Vagina (tissue), 2 donors: ENCODE measurements around the gene NOTCH3. TPM values are rescaled to one million over a fixed set of nuclear protein-coding genes. Genes with fewer than 3 reads are reported as not detected.

Experiments
- DNase-seq, 2 donors: peaks; one replicate each; pipeline ENCODE4 v3.0.0-alpha.2; 2017; ENCODE audit errors: extremely low spot score in 2 of 2
- H3K27ac ChIP-seq: fragments of 200-600 bp; sonication (generic); one replicate; pipeline ENCODE4 v1.5.1; 2019
- H3K27me3 ChIP-seq: fragments of 200-600 bp; sonication (generic); one replicate; pipeline ENCODE4 v1.5.1; 2019
- H3K36me3 ChIP-seq, 2 donors: fragments of 200-600 bp; sonication (generic); one replicate each; pipeline ENCODE4 v1.5.1; 2017 to 2019
- H3K4me1 ChIP-seq: fragments of 200-600 bp; sonication (generic); one replicate; pipeline ENCODE4 v1.5.1; 2019
- H3K4me3 ChIP-seq, 2 donors: fragments of 200-600 bp; sonication (generic); 1 replicate in 1 of 2; 2 replicates in 1 of 2; pipeline ENCODE4 v1.5.1; 2016 to 2019
- H3K9me3 ChIP-seq: fragments of 200-600 bp; sonication (generic); one replicate; pipeline ENCODE4 v1.5.1; 2019
- POLR2A ChIP-seq, 2 donors: fragments of 450-650 bp; IDR thresholded peaks; one replicate each; pipeline ENCODE4 v1.6.1; 2017; ENCODE audit warnings: antibody characterized with exemption in 2 of 2, mild to moderate bottlenecking in 2 of 2, moderate library complexity in 2 of 2
- POLR2AphosphoS5 ChIP-seq, 2 donors: sonication (generic); formaldehyde crosslinking; IDR thresholded peaks; one replicate each; pipeline ENCODE4 v1.9.0; 2017; ENCODE audit warnings: antibody characterized with exemption in 2 of 2, mild to moderate bottlenecking in 2 of 2, low read depth in 1 of 2; ENCODE audit not compliant: insufficient read depth in 1 of 2
- intact Hi-C: fragments of 100-400 bp; cut with DNase I; formaldehyde crosslinking; loops from one replicate; pipeline ENCODE4 v1.15.1; 2023
- total RNA-seq: library from RNA; depleted of rRNA; stranded (reverse); fragments of >200 nt; gene quantifications from one replicate; pipeline ENCODE4 v1.2.3, GENCODE V29; 2016
- TF ChIP-seq, protein P1 (sequence below), 3 experiments: fragments of 450-650 bp in 2 of 3; fragments of 200-600 bp in 1 of 3; sonication (generic) in 1 of 3; IDR thresholded peaks; one replicate each; pipeline ENCODE4 v1.5.1; 2017 to 2019; ENCODE audit warnings: antibody characterized with exemption in 3 of 3, mild to moderate bottlenecking in 2 of 3, moderate library complexity in 2 of 3

Gene NOTCH3
- total RNA-seq, 1 donor from 2014 or later: 76.6 TPM

GRCh38 chr19:15184776-15185175 lies 16.0 kb downstream of the NOTCH3 start:
- Histone ChIP-seq H3K9me3 (no peaks in the 10 kb centered on the region), H3K4me1 (no peaks in the 10 kb centered on the region), H3K27ac (no peak overlapping the region), H3K27me3 (no peaks in the 10 kb centered on the region), H3K4me3 (no peak overlapping the region), H3K36me3 (peaks cover 0 to 12% of the 10 kb centered on the region in 2 donors)
- intact Hi-C loops: no loop called here
- no peak for DNase-seq
- no peak for TF ChIP-seq POLR2AphosphoS5 (IDR thresholded peaks at IDR 0.05; ENCODE audit: insufficient read depth in 1 of 2, low read depth in 1 of 2)
- TF ChIP-seq POLR2A (IDR thresholded peaks at IDR 0.05): no peak
- TF ChIP-seq, protein P1, sequence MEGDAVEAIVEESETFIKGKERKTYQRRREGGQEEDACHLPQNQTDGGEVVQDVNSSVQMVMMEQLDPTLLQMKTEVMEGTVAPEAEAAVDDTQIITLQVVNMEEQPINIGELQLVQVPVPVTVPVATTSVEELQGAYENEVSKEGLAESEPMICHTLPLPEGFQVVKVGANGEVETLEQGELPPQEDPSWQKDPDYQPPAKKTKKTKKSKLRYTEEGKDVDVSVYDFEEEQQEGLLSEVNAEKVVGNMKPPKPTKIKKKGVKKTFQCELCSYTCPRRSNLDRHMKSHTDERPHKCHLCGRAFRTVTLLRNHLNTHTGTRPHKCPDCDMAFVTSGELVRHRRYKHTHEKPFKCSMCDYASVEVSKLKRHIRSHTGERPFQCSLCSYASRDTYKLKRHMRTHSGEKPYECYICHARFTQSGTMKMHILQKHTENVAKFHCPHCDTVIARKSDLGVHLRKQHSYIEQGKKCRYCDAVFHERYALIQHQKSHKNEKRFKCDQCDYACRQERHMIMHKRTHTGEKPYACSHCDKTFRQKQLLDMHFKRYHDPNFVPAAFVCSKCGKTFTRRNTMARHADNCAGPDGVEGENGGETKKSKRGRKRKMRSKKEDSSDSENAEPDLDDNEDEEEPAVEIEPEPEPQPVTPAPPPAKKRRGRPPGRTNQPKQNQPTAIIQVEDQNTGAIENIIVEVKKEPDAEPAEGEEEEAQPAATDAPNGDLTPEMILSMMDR (IDR thresholded peaks at IDR 0.05): no peak

DNA sequence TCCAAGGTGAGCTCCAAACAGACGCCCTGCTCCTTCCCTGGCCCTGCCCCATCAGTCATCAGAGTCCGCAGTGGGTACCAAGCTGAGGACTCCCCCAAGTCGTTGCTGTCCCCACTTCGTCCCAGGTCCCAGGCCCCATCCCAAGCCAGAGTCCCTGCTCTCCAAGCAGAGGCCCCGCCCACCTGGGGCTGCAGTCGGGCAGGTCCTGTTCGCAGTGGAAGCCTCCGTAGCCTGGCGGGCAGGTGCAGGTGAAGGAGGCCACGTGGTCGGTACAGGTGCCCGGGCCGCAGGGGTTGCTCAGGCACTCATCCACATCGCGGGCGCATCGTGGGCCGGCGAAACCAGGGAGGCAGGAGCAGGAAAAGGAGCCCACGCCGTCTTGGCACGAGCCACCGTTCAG lies 19.4 kb downstream of the NOTCH3 start:
- intact Hi-C loops: no loop called here
- H3K36me3 ChIP-seq: peaks cover 0 to 5% of the 10 kb centered on the region in 2 donors
- H3K27me3 ChIP-seq: no peaks in the 10 kb centered on the region
- TF ChIP-seq POLR2A (IDR thresholded peaks at IDR 0.05) (no peak), POLR2AphosphoS5 (IDR thresholded peaks at IDR 0.05; ENCODE audit: insufficient read depth in 1 of 2, low read depth in 1 of 2) (peak in 1 of 2 donors; percentile 18)
- no peak overlapping the region for H3K27ac ChIP-seq
- H3K4me1 ChIP-seq: peaks cover 4% of the 10 kb centered on the region
- H3K4me3 ChIP-seq: no peak overlapping the region
- no peak for DNase-seq
- H3K9me3 ChIP-seq: no peaks in the 10 kb centered on the region

GRCh38 chr19:15180451-15181390 lies 20.1 kb downstream of the NOTCH3 start:
- H3K4me1 ChIP-seq: peaks cover 4% of the 10 kb centered on the region
- H3K9me3 ChIP-seq: no peaks in the 10 kb centered on the region
- intact Hi-C loops: no loop called here
- no peaks in the 10 kb centered on the region for H3K27me3 ChIP-seq
- no peak overlapping the region for H3K27ac ChIP-seq
- TF ChIP-seq POLR2A (IDR thresholded peaks at IDR 0.05): no peak
- no peak for TF ChIP-seq POLR2AphosphoS5 (IDR thresholded peaks at IDR 0.05; ENCODE audit: insufficient read depth in 1 of 2, low read depth in 1 of 2)
- TF ChIP-seq, protein P1 (IDR thresholded peaks at IDR 0.05): no peak
- no peak overlapping the region for H3K4me3 ChIP-seq
- DNase-seq: no peak
- peaks cover 0 to 5% of the 10 kb centered on the region in 2 donors for H3K36me3 ChIP-seq

DNA sequence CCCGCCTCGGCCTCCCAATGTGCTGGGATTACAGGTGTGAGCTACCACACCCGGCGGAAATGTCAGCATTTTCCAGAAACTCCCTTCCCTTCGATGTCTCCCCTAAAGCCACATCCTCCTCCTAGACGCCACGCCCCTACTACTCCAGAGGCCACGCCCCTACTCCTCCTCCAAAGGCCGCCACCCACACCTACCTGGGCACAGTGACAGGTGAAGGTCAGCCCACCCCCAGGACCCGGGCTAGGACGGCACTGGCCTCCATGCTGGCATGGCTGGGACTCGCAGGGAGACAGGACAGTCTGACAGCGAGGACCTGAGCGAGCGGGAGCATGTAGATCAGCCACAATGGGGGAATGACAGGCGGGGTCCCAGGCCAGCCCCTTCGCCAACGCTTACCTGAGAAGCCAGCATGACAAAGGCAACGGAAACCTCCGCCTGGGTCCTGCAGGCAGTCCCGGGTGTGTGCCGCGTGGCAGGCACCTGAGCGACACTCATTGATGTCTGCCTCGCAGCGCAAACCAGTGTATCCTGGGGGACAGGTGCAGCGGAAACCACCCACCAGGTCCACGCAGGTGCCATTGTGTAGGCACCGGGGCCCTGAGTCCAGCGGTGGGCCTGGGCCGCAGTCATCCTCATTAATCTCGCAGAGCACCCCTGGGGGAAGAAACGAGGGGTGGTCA lies 22.0 kb downstream of the NOTCH3 start:
- Histone ChIP-seq H3K4me1 (peaks cover 4% of the 10 kb centered on the region), H3K27ac (no peak overlapping the region), H3K9me3 (no peaks in the 10 kb centered on the region), H3K27me3 (no peaks in the 10 kb centered on the region), H3K36me3 (peaks cover 0 to 10% of the 10 kb centered on the region in 2 donors), H3K4me3 (no peak overlapping the region)
- no peak for DNase-seq
- intact Hi-C loops: loop anchor here (5.0 kb wide), 2 partner anchors 74 to 374 kb away; no protein-coding TSS in a partner anchor
- TF ChIP-seq POLR2AphosphoS5 (IDR thresholded peaks at IDR 0.05; ENCODE audit: insufficient read depth in 1 of 2, low read depth in 1 of 2) (no peak), POLR2A (IDR thresholded peaks at IDR 0.05) (no peak)
- TF ChIP-seq, protein P1 (IDR thresholded peaks at IDR 0.05): no peak

- intact Hi-C loops: loop anchor here (5.0 kb wide), 2 partner anchors 75 to 375 kb away; no protein-coding TSS in a partner anchor
- Histone ChIP-seq H3K4me3 (peak overlapping the region in 1 of 2 donors; percentile 50), H3K27ac (peak overlapping the region; percentile 15), H3K9me3 (no peaks in the 10 kb centered on the region), H3K4me1 (peaks cover 4% of the 10 kb centered on the region), H3K27me3 (no peaks in the 10 kb centered on the region), H3K36me3 (peaks cover 0 to 17% of the 10 kb centered on the region in 2 donors)
- peak in 1 of 2 donors; percentile 40 for TF ChIP-seq POLR2AphosphoS5 (IDR thresholded peaks at IDR 0.05; ENCODE audit: insufficient read depth in 1 of 2, low read depth in 1 of 2)
- TF ChIP-seq POLR2A (IDR thresholded peaks at IDR 0.05): no peak
- TF ChIP-seq, protein P1 (IDR thresholded peaks at IDR 0.05): peak; percentile 83 to 95 (median 95)
- DNase-seq: no peak
Measured at GRCh38 chr19:15177269-15178116, 23.3 kb downstream of the NOTCH3 start.
